HUES6 (cell line): ENCODE data around the gene TXNL4A.

Source experiments
- H3K27ac ChIP-seq: 2 replicates; pipeline ENCODE4 v1.7.0; 2013; ENCODE audit warnings: low read depth, mild to moderate bottlenecking, low read length, inconsistent platforms
- H3K27me3 ChIP-seq: 2 replicates; pipeline ENCODE4 v1.6.1; 2013; ENCODE audit warnings: low read length; ENCODE audit not compliant: control insufficient read depth, insufficient read depth
- H3K36me3 ChIP-seq: 2 replicates; pipeline ENCODE4 v1.6.1; 2013; ENCODE audit warnings: low read length; ENCODE audit not compliant: control insufficient read depth, insufficient read depth
- H3K4me1 ChIP-seq: 2 replicates; pipeline ENCODE4 v1.6.1; 2013; ENCODE audit warnings: low read length; ENCODE audit not compliant: control insufficient read depth, insufficient read depth
- H3K4me3 ChIP-seq: 2 replicates; pipeline ENCODE4 v1.5.1; 2013; ENCODE audit warnings: low read depth, low read length
- H3K9ac ChIP-seq: one replicate; pipeline ENCODE4 v1.6.1; 2013; ENCODE audit warnings: mild to moderate bottlenecking, low read length
- H3K9me3 ChIP-seq: 2 replicates; pipeline ENCODE4 v1.6.1; 2013; ENCODE audit warnings: low read depth, low read length; ENCODE audit not compliant: control insufficient read depth, insufficient read depth

Gene TXNL4A

DNA sequence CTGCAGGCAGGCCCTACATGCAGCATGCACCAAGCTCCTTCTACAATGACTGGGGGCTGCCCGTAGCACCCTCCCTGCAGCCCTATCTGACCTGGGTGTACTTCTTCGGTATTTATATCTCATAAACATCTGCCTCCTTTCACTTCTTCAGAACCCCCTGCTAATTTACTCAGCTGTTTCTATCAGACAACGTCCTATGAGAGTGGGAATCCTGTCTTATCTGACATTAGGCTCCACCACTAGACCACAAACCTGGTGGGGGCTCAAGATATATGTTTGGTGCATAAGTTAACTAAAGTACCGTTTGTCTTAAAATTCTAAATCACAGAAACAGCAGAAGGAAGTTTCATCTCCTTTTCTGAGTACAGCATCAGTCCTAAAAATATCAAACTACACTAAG lies 13.3 kb downstream of the TXNL4A start:
- no peaks in the 10 kb centered on the region for H3K9me3 ChIP-seq
- H3K36me3 ChIP-seq: peaks cover 75% of the 10 kb centered on the region
- no peaks in the 10 kb centered on the region for H3K27me3 ChIP-seq
- no peak overlapping the region for H3K27ac ChIP-seq
- H3K4me1 ChIP-seq: no peaks in the 10 kb centered on the region
- H3K9ac ChIP-seq: no peak overlapping the region
- no peak overlapping the region for H3K4me3 ChIP-seq

DNA sequence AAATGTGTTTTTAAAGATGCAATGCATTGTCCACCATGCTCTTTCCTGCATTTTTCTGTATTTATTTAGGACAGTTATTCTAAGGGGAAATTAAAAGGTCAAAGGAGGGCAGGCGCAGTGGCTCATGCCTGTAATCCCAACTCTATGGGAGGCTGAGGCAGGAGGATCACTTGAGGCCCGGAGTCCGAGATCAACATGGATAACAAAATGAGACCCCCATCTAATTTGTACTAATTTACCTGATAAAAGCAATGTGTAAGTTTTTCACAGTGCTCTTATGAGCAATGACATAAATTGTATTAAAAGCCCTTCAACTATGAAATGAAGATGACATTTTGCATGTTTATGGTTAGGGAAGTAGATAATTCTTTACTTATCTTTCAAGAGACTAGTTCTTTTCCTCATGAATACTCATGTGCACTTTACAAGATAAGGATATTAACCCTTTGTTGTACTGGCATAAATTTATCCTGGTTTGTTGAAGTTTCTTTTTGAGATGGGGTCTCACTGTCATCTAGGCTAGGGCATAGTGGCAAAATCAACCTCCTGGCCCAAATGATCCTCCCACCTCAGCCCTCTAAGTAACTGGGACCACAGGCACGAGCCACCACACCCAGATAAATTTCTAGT lies 14.2 kb downstream of the TXNL4A start:
- H3K27me3 ChIP-seq: no peaks in the 10 kb centered on the region
- no peak overlapping the region for H3K4me3 ChIP-seq
- peaks cover 71% of the 10 kb centered on the region for H3K36me3 ChIP-seq
- H3K9ac ChIP-seq: no peak overlapping the region
- no peaks in the 10 kb centered on the region for H3K9me3 ChIP-seq
- H3K27ac ChIP-seq: no peak overlapping the region
- no peaks in the 10 kb centered on the region for H3K4me1 ChIP-seq

DNA sequence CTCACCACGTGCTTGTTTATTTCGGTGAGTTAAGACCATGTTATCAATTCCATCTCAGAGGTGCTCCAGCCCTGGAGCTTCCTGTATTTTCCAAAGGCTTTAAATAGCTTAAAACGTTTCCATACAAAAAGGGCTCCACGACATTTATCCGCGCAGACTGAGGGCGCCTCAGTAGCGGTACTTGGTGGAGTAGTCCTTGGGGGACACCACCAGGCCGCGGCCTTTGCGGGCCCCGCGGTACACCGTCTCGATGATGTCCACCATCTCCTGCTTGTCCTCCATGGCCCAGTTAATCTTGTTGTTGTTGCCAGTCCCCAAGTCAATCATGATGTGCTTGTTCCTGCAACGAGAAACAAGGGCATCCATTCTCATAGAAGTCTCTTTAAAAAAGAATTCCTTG lies 14.8 kb downstream of the TXNL4A start:
- no peak overlapping the region for H3K4me3 ChIP-seq
- peaks cover 69% of the 10 kb centered on the region for H3K36me3 ChIP-seq
- no peaks in the 10 kb centered on the region for H3K27me3 ChIP-seq
- H3K9me3 ChIP-seq: no peaks in the 10 kb centered on the region
- H3K4me1 ChIP-seq: no peaks in the 10 kb centered on the region
- no peak overlapping the region for H3K27ac ChIP-seq
- no peak overlapping the region for H3K9ac ChIP-seq

DNA sequence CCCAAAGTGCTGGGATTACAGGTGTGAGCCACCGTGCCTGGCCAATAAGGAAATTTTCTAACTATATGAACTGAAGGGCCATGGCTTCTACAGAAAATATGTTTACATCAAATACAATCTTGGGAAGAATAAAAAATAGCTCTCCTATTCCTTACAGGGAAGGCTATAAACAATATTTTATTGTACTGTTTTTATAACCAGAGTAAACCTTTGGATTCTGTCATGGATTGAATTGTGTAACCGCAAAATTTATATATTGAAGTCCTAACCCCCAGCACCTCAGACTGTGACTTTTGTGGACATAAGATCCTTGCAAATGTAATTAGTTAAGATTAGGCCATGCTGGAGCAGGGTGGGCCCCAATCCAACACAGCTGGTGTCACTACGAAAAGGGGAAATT lies 15.6 kb downstream of the TXNL4A start:
- Histone ChIP-seq H3K4me3 (no peak overlapping the region), H3K9me3 (no peaks in the 10 kb centered on the region), H3K9ac (no peak overlapping the region), H3K36me3 (peaks cover 67% of the 10 kb centered on the region), H3K27me3 (no peaks in the 10 kb centered on the region), H3K27ac (no peak overlapping the region), H3K4me1 (no peaks in the 10 kb centered on the region)

DNA sequence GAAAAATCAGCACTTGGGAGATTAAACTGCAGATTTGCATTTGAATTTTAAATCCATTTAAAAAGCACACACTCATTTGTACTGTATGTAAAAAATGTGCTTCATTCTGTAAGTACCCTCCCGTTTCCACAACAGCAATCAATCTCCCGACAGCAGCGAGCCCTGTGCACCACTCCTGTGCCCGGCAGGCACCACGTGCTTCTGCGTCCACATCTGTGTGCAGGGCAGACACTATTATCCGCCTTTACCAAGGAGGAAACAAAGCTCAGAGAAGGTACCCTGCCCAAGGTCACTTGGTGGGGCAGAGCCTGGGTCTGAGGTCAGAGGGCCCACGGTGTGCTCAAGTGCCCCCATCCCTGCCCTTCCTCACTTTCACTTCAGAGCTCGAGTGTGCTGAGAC lies 16.4 kb downstream of the TXNL4A start:
- peaks cover 63% of the 10 kb centered on the region for H3K36me3 ChIP-seq
- H3K4me3 ChIP-seq: no peak overlapping the region
- H3K27ac ChIP-seq: no peak overlapping the region
- H3K9ac ChIP-seq: no peak overlapping the region
- no peaks in the 10 kb centered on the region for H3K9me3 ChIP-seq
- no peaks in the 10 kb centered on the region for H3K27me3 ChIP-seq
- no peaks in the 10 kb centered on the region for H3K4me1 ChIP-seq

DNA sequence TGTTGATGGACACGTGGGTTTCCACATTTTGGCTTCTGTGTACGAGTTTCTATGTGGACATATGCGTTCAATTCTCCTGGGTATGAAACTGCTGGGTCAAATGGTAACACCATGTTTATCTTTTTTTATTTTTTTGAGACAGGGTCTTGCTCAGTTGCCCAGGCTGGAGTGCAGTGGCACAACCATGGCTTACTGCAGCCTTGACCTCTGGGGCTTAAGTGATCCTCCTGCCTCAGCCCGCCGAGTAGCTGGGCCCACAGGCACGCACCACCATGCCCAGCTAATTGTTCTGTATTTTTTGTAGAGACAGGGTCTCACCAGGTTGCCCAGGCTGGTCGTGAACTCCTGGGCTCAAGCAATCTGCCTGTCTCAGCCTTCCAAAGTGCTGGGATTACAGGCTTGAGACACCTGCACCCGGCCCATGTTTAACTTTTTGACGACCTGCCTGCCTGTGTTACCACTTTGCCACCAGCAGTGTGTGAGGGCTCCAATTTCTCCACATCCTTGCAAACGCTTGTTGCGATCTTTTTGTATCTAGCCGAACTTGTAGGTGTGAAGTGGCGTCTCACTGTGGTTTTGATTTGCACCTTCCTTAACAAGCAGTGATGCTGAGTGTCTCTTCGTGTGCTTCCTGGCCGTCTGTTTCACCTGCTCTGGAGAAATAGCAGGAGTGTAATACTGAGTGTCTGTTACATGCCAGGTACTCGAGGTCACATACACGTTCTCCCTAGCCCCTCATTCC lies 17.0 kb downstream of the TXNL4A start:
- Histone ChIP-seq H3K4me1 (no peaks in the 10 kb centered on the region), H3K36me3 (peaks cover 60% of the 10 kb centered on the region), H3K9me3 (no peaks in the 10 kb centered on the region), H3K27ac (no peak overlapping the region), H3K4me3 (no peak overlapping the region), H3K9ac (no peak overlapping the region), H3K27me3 (no peaks in the 10 kb centered on the region)

DNA sequence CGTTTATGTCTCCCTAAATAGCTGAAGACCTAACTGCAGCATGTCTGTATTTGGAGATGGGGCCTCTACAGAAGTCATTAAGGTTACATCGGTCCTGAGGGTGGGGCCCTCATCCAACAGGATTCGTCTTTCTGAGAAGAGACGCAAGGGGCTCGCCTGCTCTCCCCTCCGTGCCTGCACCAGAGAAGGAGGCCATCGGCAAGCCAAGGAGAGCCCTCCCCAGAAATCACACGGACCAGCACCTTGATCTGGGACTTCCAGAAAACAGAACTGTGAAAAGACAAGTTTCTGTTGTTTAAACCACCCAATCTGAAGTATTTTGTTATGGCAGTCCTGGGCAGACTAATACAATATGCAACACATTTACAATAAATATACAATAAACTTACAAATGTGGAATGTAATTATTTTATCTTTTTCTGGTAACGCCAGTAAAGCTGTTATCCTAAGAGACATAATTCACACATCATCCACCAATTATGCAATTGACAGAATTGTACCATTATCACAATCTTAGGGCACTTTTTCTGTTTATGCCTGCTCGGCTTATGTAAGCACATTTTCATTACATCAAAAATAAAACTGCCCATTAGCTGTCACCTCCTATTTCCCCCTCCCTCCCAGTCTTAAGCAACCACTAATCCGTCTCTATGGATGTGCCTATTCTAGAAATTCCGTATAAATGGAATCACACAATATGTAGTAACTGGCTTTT lies 17.8 kb downstream of the TXNL4A start:
- H3K9ac ChIP-seq: no peak overlapping the region
- H3K36me3 ChIP-seq: peaks cover 52% of the 10 kb centered on the region
- H3K9me3 ChIP-seq: no peaks in the 10 kb centered on the region
- no peak overlapping the region for H3K4me3 ChIP-seq
- H3K4me1 ChIP-seq: peaks cover under 1% of the 10 kb centered on the region
- no peak overlapping the region for H3K27ac ChIP-seq
- peaks cover under 1% of the 10 kb centered on the region for H3K27me3 ChIP-seq

DNA sequence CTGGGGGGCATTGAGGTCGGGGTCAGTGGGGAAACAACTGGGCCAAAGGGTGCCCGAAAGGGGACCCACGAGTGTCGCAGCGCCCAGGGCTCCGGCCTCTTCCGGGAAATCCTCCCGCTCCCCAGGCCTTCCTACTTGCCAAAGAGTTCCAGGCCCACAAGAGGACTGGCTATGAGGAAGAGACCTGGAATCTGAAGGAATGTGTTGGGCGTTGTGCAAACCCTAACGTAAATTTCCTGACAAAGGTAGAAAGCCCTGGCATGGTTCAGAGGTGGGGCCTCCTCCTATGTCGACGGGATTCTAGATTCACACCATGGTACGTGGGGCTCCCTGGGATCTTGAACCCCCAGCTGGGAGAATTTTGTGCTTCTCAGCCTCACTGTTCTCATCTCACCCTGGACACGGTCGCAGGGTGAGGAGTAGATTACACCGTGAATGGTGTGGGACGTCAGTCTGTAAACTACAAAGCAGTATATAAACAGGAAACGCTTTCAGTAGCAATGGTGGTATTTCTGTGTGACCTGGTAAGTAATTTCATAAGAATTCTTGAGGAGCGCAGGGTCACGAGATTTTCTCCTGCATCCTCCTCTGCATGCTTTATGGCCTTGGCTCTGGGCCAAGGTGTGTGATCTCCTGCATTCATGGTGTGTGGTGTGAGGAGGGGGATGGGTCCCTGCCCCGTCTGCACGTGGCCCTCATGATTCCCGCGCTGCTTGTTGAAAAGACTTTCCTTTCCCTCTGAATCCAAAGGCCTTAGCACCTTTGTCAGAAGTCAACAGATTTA lies 23.1 kb downstream of the TXNL4A start:
- Histone ChIP-seq H3K36me3 (peaks cover 2% of the 10 kb centered on the region; the same call in 1 of the 2 replicates), H3K9ac (no peak overlapping the region), H3K4me1 (peaks cover 28% of the 10 kb centered on the region), H3K27ac (no peak overlapping the region), H3K4me3 (peak overlapping the region; percentile 49; the same call in 1 of the 2 replicates), H3K9me3 (no peaks in the 10 kb centered on the region), H3K27me3 (peaks cover 54% of the 10 kb centered on the region)

DNA sequence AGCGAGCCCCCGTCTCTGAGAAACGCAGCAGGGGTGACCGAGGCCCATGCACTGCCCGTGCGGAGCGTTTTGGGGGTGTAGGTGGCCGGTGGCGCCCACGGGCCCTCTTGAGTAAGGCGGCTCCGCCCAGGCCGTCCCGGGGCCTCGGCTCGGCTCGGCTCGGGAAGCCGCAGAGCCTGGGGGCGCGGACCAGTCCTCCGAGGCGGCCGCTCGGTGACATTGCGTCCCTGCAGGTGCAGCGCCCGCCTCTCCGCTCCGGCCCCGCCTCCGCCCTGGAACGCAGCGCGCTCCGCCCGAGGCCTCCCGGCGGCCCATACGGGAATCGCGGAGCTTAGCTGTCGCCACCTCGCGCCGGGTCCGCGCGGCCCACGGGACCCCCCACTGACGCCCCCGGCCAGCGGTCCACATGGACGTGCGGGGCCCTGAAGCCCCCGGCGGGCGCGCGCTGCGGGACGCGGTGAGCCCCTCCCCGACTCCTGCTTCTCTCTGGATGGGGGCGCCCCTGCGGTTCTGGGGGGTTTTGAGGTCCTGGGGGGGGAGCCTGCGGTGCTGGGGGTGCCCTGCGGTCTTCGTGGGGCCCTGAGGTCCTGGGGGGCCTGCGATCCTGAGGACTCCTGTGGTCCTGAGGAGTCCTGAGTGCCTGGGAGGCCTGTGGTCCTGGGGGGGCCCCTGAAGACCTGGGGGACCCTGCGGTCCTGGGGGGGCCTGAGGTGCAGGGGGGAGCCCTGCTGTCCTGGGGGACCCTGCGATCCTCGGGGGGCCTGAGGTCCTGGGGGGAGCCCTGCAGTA lies 23.8 kb downstream of the TXNL4A start, which contains the start of gene HSBP1L1:
HSBP1L1 (plus strand) TSS at position 314 of the 789 bp plus-strand sequence; CDS start at position 407, 93 bp downstream.
- Histone ChIP-seq H3K36me3 (no peaks in the 10 kb centered on the region), H3K4me1 (peaks cover 34% of the 10 kb centered on the region), H3K9me3 (no peaks in the 10 kb centered on the region), H3K4me3 (peak within 1 kb of the TSS; percentile 49), H3K9ac (peak within 1 kb of the TSS; percentile 49), H3K27me3 (peaks cover 61% of the 10 kb centered on the region), H3K27ac (no peak within 1 kb of the TSS)

DNA sequence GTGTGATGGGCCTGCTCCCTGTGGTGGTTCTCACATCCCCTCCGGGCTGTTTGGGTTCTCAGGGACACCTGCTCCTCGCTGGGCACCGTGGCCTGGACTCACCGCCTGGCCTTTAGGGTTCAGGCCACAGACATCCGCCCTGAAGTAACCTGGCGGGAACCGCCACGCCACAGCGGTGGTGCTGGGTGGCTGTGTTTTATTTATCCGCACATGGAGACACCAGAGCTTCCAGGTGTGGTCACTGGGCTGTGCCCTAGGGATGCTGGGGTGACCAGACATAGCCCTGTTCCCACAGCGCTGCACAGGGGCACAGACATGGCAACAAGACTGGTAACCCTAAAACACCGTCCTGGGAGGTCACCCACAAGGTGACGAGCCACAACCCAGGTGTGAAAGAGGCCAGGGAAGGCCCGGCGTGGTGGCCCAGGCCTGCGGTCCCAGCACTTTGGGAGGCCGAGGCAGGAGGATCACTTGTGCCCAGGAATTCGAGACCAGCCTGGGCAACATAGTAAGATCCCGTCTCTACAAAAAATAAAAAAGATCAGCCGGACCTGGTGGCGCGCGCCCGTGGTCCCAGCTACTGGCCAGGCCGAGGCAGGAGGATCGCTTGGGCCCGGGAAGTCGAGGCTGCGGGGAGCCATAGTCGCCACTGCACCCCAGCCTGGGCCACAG lies 24.6 kb downstream of the TXNL4A start:
- no peaks in the 10 kb centered on the region for H3K36me3 ChIP-seq
- no peak overlapping the region for H3K27ac ChIP-seq
- H3K4me3 ChIP-seq: peak overlapping the region; percentile 49
- peaks cover 37% of the 10 kb centered on the region for H3K4me1 ChIP-seq
- H3K9me3 ChIP-seq: no peaks in the 10 kb centered on the region
- peaks cover 69% of the 10 kb centered on the region for H3K27me3 ChIP-seq
- H3K9ac ChIP-seq: no peak overlapping the region
